ENCODE results near the gene KLHL14. TPM values are rescaled to one million over a fixed set of nuclear protein-coding genes. Genes with fewer than 3 reads are reported as not detected.

The KLHL14 gene
- total and polyA plus RNA-seq, 5 donors from 2014 or later, result 0.20 TPM; not detected in 4

DNA sequence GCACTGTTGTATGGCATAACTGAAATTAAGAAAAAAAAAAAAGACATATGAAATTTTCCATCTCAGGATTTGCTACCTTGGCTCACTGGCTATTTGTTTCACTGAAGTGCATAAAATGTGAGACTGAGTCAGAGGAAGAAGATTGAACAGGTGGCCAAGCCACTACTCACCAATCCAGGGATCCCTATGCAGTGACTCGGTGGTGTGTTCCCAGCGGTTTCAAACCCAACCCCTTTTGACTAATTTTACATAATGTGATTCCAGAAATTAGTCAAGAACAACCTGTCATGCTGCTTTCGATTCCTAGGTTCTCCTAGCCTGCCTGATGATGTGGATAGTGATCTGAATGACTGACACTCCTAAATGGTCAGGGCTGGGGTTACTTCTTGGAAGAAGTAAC is 77.3 kb downstream of the KLHL14 start:
- no peaks in the 10 kb centered on the region for H3K9me3 Mint-ChIP-seq
- no peaks in the 10 kb centered on the region for H3K36me3 ChIP-seq (ENCODE audit: control insufficient read depth, insufficient read depth, low read length)
- ATAC-seq (ENCODE audit: low read depth in 2 of 2), result no peak
- no peaks in the 10 kb centered on the region for H3K4me1 ChIP-seq (ENCODE audit: control insufficient read depth, insufficient read depth, low read length, poor library complexity, severe bottlenecking)
- no peaks in the 10 kb centered on the region for H3K9me3 ChIP-seq (ENCODE audit: control insufficient read depth in 2 of 2, low read length in 2 of 2)
- no peak overlapping the region for H3K27ac Mint-ChIP-seq
- H3K4me3 Mint-ChIP-seq, result no peak overlapping the region
- H3K36me3 Mint-ChIP-seq, result no peaks in the 10 kb centered on the region
- H3K27me3 ChIP-seq (ENCODE audit: control insufficient read depth, insufficient read depth, low read length), result no peaks in the 10 kb centered on the region
- H3K27me3 Mint-ChIP-seq, result peaks cover 4% of the 10 kb centered on the region
- H3K4me1 Mint-ChIP-seq, result no peaks in the 10 kb centered on the region
- no peak overlapping the region for H3K4me3 ChIP-seq (ENCODE audit: low read depth, low read length)
- DNase-seq, result no peak
- no peak overlapping the region for H3K27ac ChIP-seq (ENCODE audit: insufficient read depth, low read length, poor library complexity, severe bottlenecking)

DNA sequence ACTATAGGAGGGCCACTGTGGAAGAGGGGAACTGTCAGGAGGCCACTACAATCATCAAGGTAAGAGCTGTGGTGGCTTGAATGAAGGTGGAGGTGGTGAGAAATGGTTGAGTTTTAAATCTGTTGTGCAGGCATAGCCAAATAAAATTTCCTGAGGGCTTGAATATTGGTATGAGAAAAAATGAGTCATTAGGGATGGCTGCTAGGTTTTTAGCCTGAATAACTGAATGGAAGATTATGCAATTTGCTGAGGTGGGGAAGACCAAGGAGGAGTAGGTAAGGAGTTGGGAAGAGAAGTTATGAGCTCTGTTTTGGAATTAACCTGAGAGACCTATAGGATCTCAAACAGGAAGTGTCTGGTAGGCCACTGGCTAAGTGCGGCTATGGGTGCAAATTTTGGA is 84.0 kb downstream of the KLHL14 start:
- no peaks in the 10 kb centered on the region for H3K27me3 Mint-ChIP-seq
- H3K4me1 Mint-ChIP-seq, result no peaks in the 10 kb centered on the region
- H3K4me3 ChIP-seq (ENCODE audit: low read depth, low read length), result no peak overlapping the region
- H3K9me3 Mint-ChIP-seq, result no peaks in the 10 kb centered on the region
- H3K36me3 Mint-ChIP-seq, result no peaks in the 10 kb centered on the region
- H3K36me3 ChIP-seq (ENCODE audit: control insufficient read depth, insufficient read depth, low read length), result no peaks in the 10 kb centered on the region
- no peak for ATAC-seq (ENCODE audit: low read depth in 2 of 2)
- no peaks in the 10 kb centered on the region for H3K27me3 ChIP-seq (ENCODE audit: control insufficient read depth, insufficient read depth, low read length)
- no peak overlapping the region for H3K4me3 Mint-ChIP-seq
- no peak for DNase-seq
- H3K9me3 ChIP-seq (ENCODE audit: control insufficient read depth in 2 of 2, low read length in 2 of 2), result no peaks in the 10 kb centered on the region
- H3K4me1 ChIP-seq (ENCODE audit: control insufficient read depth, insufficient read depth, low read length, poor library complexity, severe bottlenecking), result no peaks in the 10 kb centered on the region
- no peak overlapping the region for H3K27ac Mint-ChIP-seq
- no peak overlapping the region for H3K27ac ChIP-seq (ENCODE audit: insufficient read depth, low read length, poor library complexity, severe bottlenecking)

DNA sequence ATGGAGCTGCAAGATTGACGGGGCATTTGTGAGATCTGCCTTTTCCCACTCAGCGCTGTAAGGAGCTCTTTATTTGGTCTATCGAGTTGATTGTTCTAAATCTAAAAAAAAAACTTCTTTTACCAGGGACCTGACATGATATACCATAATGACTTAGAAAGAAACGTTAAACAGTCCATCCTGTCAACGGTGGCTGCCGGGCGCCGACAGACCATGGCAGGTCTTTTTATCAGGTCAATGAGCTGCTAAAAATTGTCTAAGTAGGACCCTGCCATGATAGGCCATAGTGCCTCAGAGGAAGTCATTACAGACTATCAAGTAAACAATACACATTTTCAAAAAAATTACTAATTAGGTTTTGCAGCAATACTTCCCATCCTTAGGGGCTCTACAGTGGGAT is 87.9 kb downstream of the KLHL14 start:
- ATAC-seq (ENCODE audit: low read depth in 2 of 2) (no peak), DNase-seq (no peak)
- Mint-ChIP-seq H3K36me3 (no peaks in the 10 kb centered on the region), H3K27ac (no peak overlapping the region), H3K4me3 (no peak overlapping the region), H3K9me3 (peaks cover 0 to 2% (median 0%) of the 10 kb centered on the region in 7 donors), H3K27me3 (no peaks in the 10 kb centered on the region), H3K4me1 (no peaks in the 10 kb centered on the region)
- H3K4me1 ChIP-seq (ENCODE audit: control insufficient read depth, insufficient read depth, low read length, poor library complexity, severe bottlenecking), result no peaks in the 10 kb centered on the region
- H3K4me3 ChIP-seq (ENCODE audit: low read depth, low read length), result no peak overlapping the region
- H3K9me3 ChIP-seq (ENCODE audit: control insufficient read depth in 2 of 2, low read length in 2 of 2), result no peaks in the 10 kb centered on the region
- H3K27me3 ChIP-seq (ENCODE audit: control insufficient read depth, insufficient read depth, low read length), result no peaks in the 10 kb centered on the region
- no peak overlapping the region for H3K27ac ChIP-seq (ENCODE audit: insufficient read depth, low read length, poor library complexity, severe bottlenecking)
- no peaks in the 10 kb centered on the region for H3K36me3 ChIP-seq (ENCODE audit: control insufficient read depth, insufficient read depth, low read length)

DNA sequence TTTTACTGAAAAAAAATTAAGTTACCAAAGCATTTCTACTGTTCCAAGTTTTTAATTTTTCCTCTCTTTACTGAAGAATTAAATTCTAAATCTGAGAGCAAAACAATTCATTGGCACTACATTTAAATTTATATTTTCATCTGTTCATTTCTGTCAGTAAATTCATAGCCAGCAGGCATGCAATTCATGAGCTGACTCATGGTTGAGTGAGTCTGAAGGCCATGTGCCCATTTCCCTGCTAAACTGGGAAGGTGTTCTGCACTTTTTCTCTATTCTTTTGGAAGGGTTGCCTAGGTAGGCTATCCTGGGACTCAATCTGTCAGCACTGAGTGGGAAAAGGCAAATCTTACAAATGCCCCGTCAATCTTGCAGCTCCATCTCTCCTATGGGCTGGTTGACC is 88.7 kb downstream of the KLHL14 start:
- H3K27ac Mint-ChIP-seq, result no peak overlapping the region
- DNase-seq (no peak), ATAC-seq (ENCODE audit: low read depth in 2 of 2) (no peak)
- no peaks in the 10 kb centered on the region for H3K27me3 Mint-ChIP-seq
- Histone ChIP-seq H3K27ac (ENCODE audit: insufficient read depth, low read length, poor library complexity, severe bottlenecking) (no peak overlapping the region), H3K4me3 (ENCODE audit: low read depth, low read length) (no peak overlapping the region), H3K4me1 (ENCODE audit: control insufficient read depth, insufficient read depth, low read length, poor library complexity, severe bottlenecking) (no peaks in the 10 kb centered on the region), H3K9me3 (ENCODE audit: control insufficient read depth in 2 of 2, low read length in 2 of 2) (no peaks in the 10 kb centered on the region), H3K27me3 (ENCODE audit: control insufficient read depth, insufficient read depth, low read length) (no peaks in the 10 kb centered on the region), H3K36me3 (ENCODE audit: control insufficient read depth, insufficient read depth, low read length) (no peaks in the 10 kb centered on the region)
- H3K36me3 Mint-ChIP-seq, result no peaks in the 10 kb centered on the region
- no peaks in the 10 kb centered on the region for H3K4me1 Mint-ChIP-seq
- no peak overlapping the region for H3K4me3 Mint-ChIP-seq
- H3K9me3 Mint-ChIP-seq, result peaks cover 0 to 2% (median 0%) of the 10 kb centered on the region in 7 donors

DNA sequence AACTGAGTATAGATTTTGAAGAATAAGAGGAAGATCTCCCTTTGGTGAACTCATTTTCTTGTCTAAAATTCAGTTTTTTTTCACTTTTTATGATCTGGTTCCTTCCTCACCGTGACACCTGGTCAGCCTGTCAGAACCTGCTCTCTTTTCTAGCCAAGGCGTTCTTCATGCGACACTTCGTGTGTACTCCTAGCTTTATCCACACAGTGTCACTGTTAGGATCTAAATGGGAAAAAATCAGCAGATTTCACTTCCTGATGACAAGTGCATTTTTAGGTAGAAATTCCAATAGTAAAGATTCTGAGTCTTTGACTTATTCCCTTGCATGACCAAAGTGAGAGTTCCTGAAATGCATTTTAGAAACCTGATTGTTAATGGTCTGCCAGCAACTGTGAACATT is 89.8 kb downstream of the KLHL14 start:
- Mint-ChIP-seq H3K36me3 (no peaks in the 10 kb centered on the region), H3K4me1 (no peaks in the 10 kb centered on the region), H3K27ac (no peak overlapping the region), H3K27me3 (no peaks in the 10 kb centered on the region), H3K4me3 (no peak overlapping the region), H3K9me3 (peaks cover 0 to 2% (median 0%) of the 10 kb centered on the region in 7 donors)
- H3K27me3 ChIP-seq (ENCODE audit: control insufficient read depth, insufficient read depth, low read length), result no peaks in the 10 kb centered on the region
- no peak overlapping the region for H3K4me3 ChIP-seq (ENCODE audit: low read depth, low read length)
- H3K27ac ChIP-seq (ENCODE audit: insufficient read depth, low read length, poor library complexity, severe bottlenecking), result no peak overlapping the region
- H3K36me3 ChIP-seq (ENCODE audit: control insufficient read depth, insufficient read depth, low read length), result no peaks in the 10 kb centered on the region
- DNase-seq (no peak), ATAC-seq (ENCODE audit: low read depth in 2 of 2) (no peak)
- H3K9me3 ChIP-seq (ENCODE audit: control insufficient read depth in 2 of 2, low read length in 2 of 2), result no peaks in the 10 kb centered on the region
- no peaks in the 10 kb centered on the region for H3K4me1 ChIP-seq (ENCODE audit: control insufficient read depth, insufficient read depth, low read length, poor library complexity, severe bottlenecking)

DNA sequence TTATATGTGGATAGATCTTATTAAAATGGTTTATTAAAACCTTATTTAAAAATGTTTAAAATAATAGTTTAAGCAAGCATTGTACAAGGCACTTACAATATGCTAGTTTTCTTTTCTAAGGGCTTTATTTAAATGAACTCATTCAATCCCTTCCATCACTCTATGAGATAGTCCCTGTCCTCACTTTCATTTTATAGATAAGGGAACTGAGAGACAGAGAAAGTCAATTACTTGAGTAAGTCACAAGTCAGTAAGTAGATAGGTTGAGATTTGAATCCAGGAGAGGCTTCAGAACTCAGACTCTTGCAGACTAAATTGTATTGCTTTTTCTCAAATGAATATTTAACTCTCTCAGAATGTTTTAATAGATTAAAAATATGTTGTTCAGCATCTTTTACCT is 95.2 kb downstream of the KLHL14 start:
- Histone ChIP-seq H3K9me3 (ENCODE audit: control insufficient read depth in 2 of 2, low read length in 2 of 2) (no peaks in the 10 kb centered on the region), H3K4me3 (ENCODE audit: low read depth, low read length) (no peak overlapping the region), H3K36me3 (ENCODE audit: control insufficient read depth, insufficient read depth, low read length) (no peaks in the 10 kb centered on the region), H3K27me3 (ENCODE audit: control insufficient read depth, insufficient read depth, low read length) (no peaks in the 10 kb centered on the region), H3K4me1 (ENCODE audit: control insufficient read depth, insufficient read depth, low read length, poor library complexity, severe bottlenecking) (no peaks in the 10 kb centered on the region), H3K27ac (ENCODE audit: insufficient read depth, low read length, poor library complexity, severe bottlenecking) (no peak overlapping the region)
- Mint-ChIP-seq H3K27me3 (no peaks in the 10 kb centered on the region), H3K27ac (no peak overlapping the region), H3K4me3 (no peak overlapping the region), H3K4me1 (no peaks in the 10 kb centered on the region), H3K9me3 (peaks cover 0 to 2% (median 0%) of the 10 kb centered on the region in 7 donors), H3K36me3 (no peaks in the 10 kb centered on the region)
- ATAC-seq (ENCODE audit: low read depth in 2 of 2) (no peak), DNase-seq (no peak)

DNA sequence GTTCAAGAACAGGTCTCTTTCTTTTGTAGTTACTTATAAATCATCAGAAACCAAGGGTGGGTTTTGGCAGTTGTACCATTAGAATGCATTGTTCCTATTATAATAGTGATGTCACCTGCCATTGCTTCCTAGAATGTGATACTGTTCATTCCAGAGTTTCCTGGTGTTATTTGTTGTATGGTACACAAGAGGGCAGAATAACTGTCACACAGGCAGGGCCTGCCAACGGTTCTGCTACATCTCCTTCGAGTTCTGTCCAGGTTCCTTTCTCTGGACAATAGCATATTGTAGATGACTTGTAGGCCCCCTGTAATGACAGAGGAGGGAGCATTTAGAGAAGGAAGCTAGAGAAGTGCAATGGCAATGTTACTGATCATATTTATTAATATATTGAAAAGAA is 98.3 kb downstream of the KLHL14 start:
- Mint-ChIP-seq H3K4me3 (no peak overlapping the region), H3K4me1 (no peaks in the 10 kb centered on the region), H3K36me3 (no peaks in the 10 kb centered on the region), H3K27ac (no peak overlapping the region), H3K9me3 (no peaks in the 10 kb centered on the region), H3K27me3 (peaks cover 4% of the 10 kb centered on the region)
- no peak overlapping the region for H3K4me3 ChIP-seq (ENCODE audit: low read depth, low read length)
- DNase-seq, result no peak
- no peaks in the 10 kb centered on the region for H3K27me3 ChIP-seq (ENCODE audit: control insufficient read depth, insufficient read depth, low read length)
- H3K4me1 ChIP-seq (ENCODE audit: control insufficient read depth, insufficient read depth, low read length, poor library complexity, severe bottlenecking), result no peaks in the 10 kb centered on the region
- H3K27ac ChIP-seq (ENCODE audit: insufficient read depth, low read length, poor library complexity, severe bottlenecking), result no peak overlapping the region
- H3K9me3 ChIP-seq (ENCODE audit: control insufficient read depth in 2 of 2, low read length in 2 of 2), result no peaks in the 10 kb centered on the region
- no peaks in the 10 kb centered on the region for H3K36me3 ChIP-seq (ENCODE audit: control insufficient read depth, insufficient read depth, low read length)
- ATAC-seq (ENCODE audit: low read depth in 2 of 2), result no peak

DNA sequence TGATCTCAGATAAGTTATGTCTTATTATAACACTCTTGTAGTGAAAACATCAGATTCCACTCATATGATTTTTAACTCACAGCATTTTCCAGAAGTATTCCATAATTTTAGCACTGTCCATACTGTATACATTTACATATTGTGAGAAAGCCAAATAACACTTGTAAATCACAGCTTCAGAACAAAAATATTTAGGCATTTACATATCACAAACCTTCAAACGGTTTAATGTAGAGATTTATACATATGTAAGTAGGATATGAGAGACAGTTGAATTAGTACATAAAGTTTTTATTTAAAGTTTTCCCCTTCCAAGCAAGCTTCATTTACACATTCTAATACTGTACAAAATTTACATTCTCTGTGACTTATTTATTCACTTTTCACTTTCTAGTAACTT is 100.4 kb downstream of the KLHL14 start:
- Histone ChIP-seq H3K27ac (ENCODE audit: insufficient read depth, low read length, poor library complexity, severe bottlenecking) (no peak overlapping the region), H3K4me1 (ENCODE audit: control insufficient read depth, insufficient read depth, low read length, poor library complexity, severe bottlenecking) (no peaks in the 10 kb centered on the region), H3K4me3 (ENCODE audit: low read depth, low read length) (no peak overlapping the region), H3K9me3 (ENCODE audit: control insufficient read depth in 2 of 2, low read length in 2 of 2) (no peaks in the 10 kb centered on the region), H3K36me3 (ENCODE audit: control insufficient read depth, insufficient read depth, low read length) (no peaks in the 10 kb centered on the region), H3K27me3 (ENCODE audit: control insufficient read depth, insufficient read depth, low read length) (no peaks in the 10 kb centered on the region)
- no peak overlapping the region for H3K4me3 Mint-ChIP-seq
- ATAC-seq (ENCODE audit: low read depth in 2 of 2) (no peak), DNase-seq (no peak)
- peaks cover 4% of the 10 kb centered on the region for H3K27me3 Mint-ChIP-seq
- H3K4me1 Mint-ChIP-seq, result no peaks in the 10 kb centered on the region
- H3K27ac Mint-ChIP-seq, result no peak overlapping the region
- no peaks in the 10 kb centered on the region for H3K36me3 Mint-ChIP-seq
- H3K9me3 Mint-ChIP-seq, result no peaks in the 10 kb centered on the region

All from CD4-positive, CD25-positive, alpha-beta regulatory T cell (primary cell).